Loucy (cell line): Measurements from ENCODE around the gene GPC5.
"Not testable (repeated sequence)": the region's sequence is repeated elsewhere in the genome, so short reads cannot be mapped to it uniquely, and the experiment has no call there.

ENCODE experiments used
- H2AFZ ChIP-seq: fragments of 200-600 bp; sonication (generic); 2 replicates; pipeline ENCODE4 v1.6.0; 2016; ENCODE audit warnings: antibody characterized with exemption, mild to moderate bottlenecking, low read length, moderate library complexity
- H3F3A ChIP-seq: fragments of 200-600 bp; 2 replicates; pipeline ENCODE4 v1.6.0; 2016; ENCODE audit warnings: antibody characterized with exemption, low read depth, mild to moderate bottlenecking
- H3K27me3 ChIP-seq: fragments of 200-600 bp; sonication (generic); 2 replicates; pipeline ENCODE4 v1.6.1; 2014; ENCODE audit warnings: low read length, mild to moderate bottlenecking; ENCODE audit not compliant: insufficient read depth, poor library complexity, severe bottlenecking
- H3K36me3 ChIP-seq: fragments of 200-600 bp; sonication (generic); 2 replicates; pipeline ENCODE4 v1.6.1; 2016; ENCODE audit warnings: low read length; ENCODE audit not compliant: insufficient read depth
- H3K4me1 ChIP-seq: fragments of 200-600 bp; sonication (generic); 2 replicates; pipeline ENCODE4 v1.5.1; 2014; ENCODE audit warnings: low read length, mild to moderate bottlenecking; ENCODE audit not compliant: insufficient read depth, poor library complexity, severe bottlenecking
- H3K4me2 ChIP-seq: fragments of 200-600 bp; sonication (generic); 2 replicates; pipeline ENCODE4 v1.6.0; 2014; ENCODE audit warnings: antibody characterized with exemption, low read length, low read depth, mild to moderate bottlenecking; ENCODE audit not compliant: poor library complexity, severe bottlenecking
- H3K4me3 ChIP-seq: fragments of 200-600 bp; sonication (generic); 2 replicates; pipeline ENCODE4 v1.5.1; 2014; ENCODE audit warnings: low read length, mild to moderate bottlenecking, mixed read lengths; ENCODE audit not compliant: poor library complexity, severe bottlenecking
- H3K79me2 ChIP-seq: fragments of 200-600 bp; sonication (generic); 2 replicates; pipeline ENCODE4 v1.6.1; 2014; ENCODE audit warnings: low read length; ENCODE audit not compliant: insufficient read depth
- H3K9ac ChIP-seq: fragments of 200-600 bp; sonication (generic); 2 replicates; pipeline ENCODE4 v1.6.0; 2014; ENCODE audit warnings: mild to moderate bottlenecking, low read depth, low read length, moderate library complexity; ENCODE audit not compliant: poor library complexity, severe bottlenecking
- H3K9me2 ChIP-seq: fragments of 200-600 bp; sonication (generic); replicated peaks from 2 replicates; pipeline ENCODE4 v1.6.1; 2016; ENCODE audit warnings: low read depth, low read length, mixed read lengths
- H3K9me3 ChIP-seq: fragments of 200-600 bp; sonication (generic); 2 replicates; pipeline ENCODE4 v1.6.1; 2014; ENCODE audit warnings: mild to moderate bottlenecking, antibody characterized with exemption, low read length, low read depth; ENCODE audit not compliant: insufficient read depth
- H4K20me1 ChIP-seq: fragments of 200-600 bp; sonication (generic); 2 replicates; pipeline ENCODE4 v1.6.0; 2014; ENCODE audit warnings: antibody characterized with exemption, low read length, mild to moderate bottlenecking; ENCODE audit not compliant: insufficient read depth, poor library complexity, severe bottlenecking
- CTCF ChIP-seq: fragments of 200-600 bp; sonication (generic); conservative IDR thresholded peaks from 2 replicates; pipeline ENCODE4 v1.5.1; 2014; ENCODE audit warnings: mild to moderate bottlenecking, antibody characterized with exemption, low read length
- EZH2phosphoT487 ChIP-seq: fragments of 200-600 bp; IDR thresholded peaks from 2 replicates; pipeline ENCODE4 v1.6.1; 2018; ENCODE audit warnings: antibody characterized with exemption, mild to moderate bottlenecking, moderate library complexity, borderline replicate concordance

GPC5 gene

GRCh38 chr13:92694047-92694446 is 1295.6 kb downstream of the GPC5 start:
- Histone ChIP-seq H3K4me2 (no peak overlapping the region), H3K27me3 (no peaks in the 10 kb centered on the region), H2AFZ (no peak overlapping the region), H3K4me3 (no peak overlapping the region), H3K9ac (no peak overlapping the region), H4K20me1 (no peaks in the 10 kb centered on the region), H3K36me3 (no peaks in the 10 kb centered on the region), H3K79me2 (no peaks in the 10 kb centered on the region), H3K4me1 (no peaks in the 10 kb centered on the region), H3K9me3 (no peaks in the 10 kb centered on the region), H3F3A (no peaks in the 10 kb centered on the region), H3K9me2 (no peaks in the 10 kb centered on the region)
- TF ChIP-seq EZH2phosphoT487 (no peak), CTCF (no peak)

- not testable (repeated sequence) for H3K79me2 ChIP-seq, H3K4me2 ChIP-seq, H4K20me1 ChIP-seq, H3K9me3 ChIP-seq, H3K9ac ChIP-seq, H3K4me1 ChIP-seq, H2AFZ ChIP-seq, H3F3A ChIP-seq, H3K9me2 ChIP-seq, H3K4me3 ChIP-seq, H3K36me3 ChIP-seq, H3K27me3 ChIP-seq
These were observed 1297.4 kb downstream of the GPC5 start for GRCh38 chr13:92695827-92696226.

GRCh38 chr13:92716749-92717148 is 1318.3 kb downstream of the GPC5 start:
- H3K4me3 ChIP-seq = no peak overlapping the region
- no peaks in the 10 kb centered on the region for H3K9me2 ChIP-seq
- no peaks in the 10 kb centered on the region for H3K36me3 ChIP-seq
- H2AFZ ChIP-seq = no peak overlapping the region
- no peak overlapping the region for H3K4me2 ChIP-seq
- TF ChIP-seq EZH2phosphoT487 = no peak
- no peak for TF ChIP-seq CTCF
- H3K79me2 ChIP-seq = no peaks in the 10 kb centered on the region
- H4K20me1 ChIP-seq = no peaks in the 10 kb centered on the region
- H3K9me3 ChIP-seq = no peaks in the 10 kb centered on the region
- H3K27me3 ChIP-seq = no peaks in the 10 kb centered on the region
- no peak overlapping the region for H3K9ac ChIP-seq
- H3K4me1 ChIP-seq = no peaks in the 10 kb centered on the region
- no peaks in the 10 kb centered on the region for H3F3A ChIP-seq

- H3K9me3 ChIP-seq = no peaks in the 10 kb centered on the region
- H3K4me1 ChIP-seq = no peaks in the 10 kb centered on the region
- no peak overlapping the region for H3K4me2 ChIP-seq
- no peak for TF ChIP-seq CTCF
- H3F3A ChIP-seq = no peaks in the 10 kb centered on the region
- H3K27me3 ChIP-seq = no peaks in the 10 kb centered on the region
- H3K9ac ChIP-seq = no peak overlapping the region
- H2AFZ ChIP-seq = no peak overlapping the region
- no peak overlapping the region for H3K4me3 ChIP-seq
- H3K79me2 ChIP-seq = no peaks in the 10 kb centered on the region
- H3K36me3 ChIP-seq = no peaks in the 10 kb centered on the region
- H4K20me1 ChIP-seq = no peaks in the 10 kb centered on the region
- no peaks in the 10 kb centered on the region for H3K9me2 ChIP-seq
These were observed 1319.4 kb downstream of the GPC5 start for GRCh38 chr13:92717857-92718256.
